Heart right ventricle (tissue), 16 donors: ENCODE measurements around the gene PHLDA3. TPM values are rescaled to one million over a fixed set of nuclear protein-coding genes. Genes with fewer than 3 reads are reported as not detected.

Source experiments
- ATAC-seq, 8 donors: fragments of 200-7000 bp; cut with Tn5 transposase; one replicate each; pipeline ENCODE4 v1.9.1; 2020; ENCODE audit warnings: mild to moderate bottlenecking in 8 of 8, moderate library complexity in 8 of 8, moderate number of reproducible peaks in 1 of 8
- DNase-seq, 2 donors: peaks; one replicate each; pipeline ENCODE4 v3.0.0-alpha.2; 2020
- H3K27ac ChIP-seq, 10 donors: fragments of 200-600 bp; sonication (generic) in 2 of 10; one replicate each; pipeline versions ENCODE4 v1.5.0 to v1.8.0; 2020 to 2022; ENCODE audit warnings: mild to moderate bottlenecking in 3 of 10
- H3K27me3 ChIP-seq, 7 donors: fragments of 200-600 bp; one replicate each; pipeline ENCODE4 v1.8.0; 2021 to 2022; ENCODE audit warnings: mild to moderate bottlenecking in 2 of 7
- H3K36me3 ChIP-seq, 9 donors: fragments of 200-600 bp; sonication (generic) in 1 of 9; one replicate each; pipeline versions ENCODE4 v1.5.0 to v1.8.0; 2020 to 2022; ENCODE audit warnings: mild to moderate bottlenecking in 2 of 9
- H3K4me1 ChIP-seq, 9 donors: fragments of 200-600 bp; sonication (generic) in 1 of 9; one replicate each; pipeline versions ENCODE4 v1.5.0 to v1.8.0; 2020 to 2022; ENCODE audit warnings: mild to moderate bottlenecking in 4 of 9
- H3K4me3 ChIP-seq, 10 donors: fragments of 200-600 bp; sonication (generic) in 2 of 10; one replicate each; pipeline versions ENCODE4 v1.5.0 to v1.8.0; 2020 to 2022; ENCODE audit warnings: mild to moderate bottlenecking in 7 of 10, moderate library complexity in 2 of 10
- H3K9me3 ChIP-seq, 11 donors: fragments of 200-600 bp in 10 of 11; sonication (generic) in 2 of 11; one replicate each; pipeline versions ENCODE4 v1.5.0 to v1.8.0; 2013 to 2022; ENCODE audit warnings: mild to moderate bottlenecking in 2 of 11, control low read depth in 1 of 11, moderate library complexity in 1 of 11
- WGBS, 2 donors: extraction: QIAGEN DNeasy Blood & Tissue Kit; methylation state at CpG; one replicate each; pipeline ENCODE4 v1.1.7; 2013; ENCODE audit warnings: inconsistent platforms in 1 of 2; 5-methylcytosine and 5-hydroxymethylcytosine counted together
- intact Hi-C, 10 donors: fragments of 100-400 bp; cut with DNase I; formaldehyde crosslinking; loops; one replicate each; pipeline versions ENCODE4 v1.11.1 to v1.14.2; 2022
- polyA plus RNA-seq, 2 donors: library from polyadenylated mRNA; stranded (reverse); fragments of 200-250 nt; gene quantifications; one replicate each; pipeline ENCODE4 v1.2.3, GENCODE V29; 2013
- total RNA-seq, 10 donors: library from RNA; stranded (reverse); fragmentation: NEBNext Ultra II Directional in 3 of 10; extraction: Animal tissue kit (Norgen Biotek cat#: 25700) in 3 of 10; gene quantifications; one replicate each; pipeline versions ENCODE4 v1.2.1 to v1.2.4, GENCODE V29; 2021 to 2023
- TF ChIP-seq, protein P1 (sequence below), 9 donors: fragments of 200-600 bp; sonication (generic) in 2 of 9; IDR thresholded peaks; one replicate each; pipeline versions ENCODE4 v1.5.0 to v1.8.0; 2021 to 2022; ENCODE audit warnings: antibody characterized with exemption in 9 of 9, mild to moderate bottlenecking in 5 of 9, moderate library complexity in 1 of 9
- donor health status: Arrhythmogenic right ventricular cardiomyopathy.
- donor health status: ischemic (EF 13 %, LVEDD 7.1; RV severe dilation, severe dysfunction).
- donor health status: healthy with polysubstance abuse.
- donor health status: DM: no; HTN: yes; CAD: no.
- donor health status: DM: no; HTN: no; CAD: no.
- donor health status: ischemic (EF 25% LVEDD 6.9; RV normal size, moderate dysfunction).
- donor health status: ischemic (EF 25% LVEDD 5.7; RV mildly dilated, moderate dysfunction).
- donor health status: healthy.
- donor health status: DM: yes; HTN: yes; CAD: no.
- donor health status: Ischemic cardiomyopathy.
- donor health status: ischemic (EF 35%, LVEDD 5.7; RV mildly dilated, moderate dysfunction).
- donor health status: nonischemic (EF 11% LVEDD 7.7; RV severe dilation, severe dysfunction).
- donor health status: DM: yes; HTN: yes; CAD: no.
- donor health status: PGD.
- donor health status: ischemic (EF 29% LVEDD 5.4; RV normal size, mild dysfunction).
- donor health status: nonischemic (EF 23%, LVEDD 6.1; RV moderate dilation, normal function).

PHLDA3 gene
- total and polyA plus RNA-seq, 12 donors, result 14.4 to 40.0 (median 23.6) TPM

DNA sequence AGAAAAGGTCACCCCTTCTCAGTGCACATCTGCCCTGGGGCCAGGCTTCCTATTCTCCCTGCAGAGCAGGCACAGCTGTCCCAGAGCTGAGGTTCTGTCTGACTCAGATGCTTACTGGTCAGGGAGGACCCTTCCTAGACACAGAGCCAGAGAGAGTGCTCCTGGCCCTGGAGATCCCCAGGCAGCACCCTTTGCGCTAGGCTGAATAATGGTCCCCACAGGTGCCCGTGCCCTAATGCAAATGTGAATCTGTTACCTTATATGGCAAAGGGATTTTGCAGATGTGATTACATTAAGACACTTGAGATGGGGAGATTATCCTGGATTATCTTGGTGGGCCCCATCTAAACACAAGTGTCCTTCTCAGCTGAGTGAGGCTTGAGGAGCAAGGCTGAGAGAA, 44.8 kb downstream of the PHLDA3 start:
- DNase-seq (no peak), ATAC-seq (no peak)
- WGBS, 2 donors, result 95 to 97% methylated on average over 2 of the region's 2 CpGs
- Histone ChIP-seq H3K27me3 (no peaks in the 10 kb centered on the region), H3K9me3 (peaks cover 0 to 5% (median 0%) of the 10 kb centered on the region in 11 donors), H3K27ac (no peak overlapping the region), H3K36me3 (no peaks in the 10 kb centered on the region), H3K4me3 (no peak overlapping the region), H3K4me1 (peaks cover 0 to 40% (median 5%) of the 10 kb centered on the region in 9 donors)
- TF ChIP-seq, protein P1, sequence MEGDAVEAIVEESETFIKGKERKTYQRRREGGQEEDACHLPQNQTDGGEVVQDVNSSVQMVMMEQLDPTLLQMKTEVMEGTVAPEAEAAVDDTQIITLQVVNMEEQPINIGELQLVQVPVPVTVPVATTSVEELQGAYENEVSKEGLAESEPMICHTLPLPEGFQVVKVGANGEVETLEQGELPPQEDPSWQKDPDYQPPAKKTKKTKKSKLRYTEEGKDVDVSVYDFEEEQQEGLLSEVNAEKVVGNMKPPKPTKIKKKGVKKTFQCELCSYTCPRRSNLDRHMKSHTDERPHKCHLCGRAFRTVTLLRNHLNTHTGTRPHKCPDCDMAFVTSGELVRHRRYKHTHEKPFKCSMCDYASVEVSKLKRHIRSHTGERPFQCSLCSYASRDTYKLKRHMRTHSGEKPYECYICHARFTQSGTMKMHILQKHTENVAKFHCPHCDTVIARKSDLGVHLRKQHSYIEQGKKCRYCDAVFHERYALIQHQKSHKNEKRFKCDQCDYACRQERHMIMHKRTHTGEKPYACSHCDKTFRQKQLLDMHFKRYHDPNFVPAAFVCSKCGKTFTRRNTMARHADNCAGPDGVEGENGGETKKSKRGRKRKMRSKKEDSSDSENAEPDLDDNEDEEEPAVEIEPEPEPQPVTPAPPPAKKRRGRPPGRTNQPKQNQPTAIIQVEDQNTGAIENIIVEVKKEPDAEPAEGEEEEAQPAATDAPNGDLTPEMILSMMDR (IDR thresholded peaks at IDR 0.05), result no peak
- intact Hi-C loops, result no loop called here

DNA sequence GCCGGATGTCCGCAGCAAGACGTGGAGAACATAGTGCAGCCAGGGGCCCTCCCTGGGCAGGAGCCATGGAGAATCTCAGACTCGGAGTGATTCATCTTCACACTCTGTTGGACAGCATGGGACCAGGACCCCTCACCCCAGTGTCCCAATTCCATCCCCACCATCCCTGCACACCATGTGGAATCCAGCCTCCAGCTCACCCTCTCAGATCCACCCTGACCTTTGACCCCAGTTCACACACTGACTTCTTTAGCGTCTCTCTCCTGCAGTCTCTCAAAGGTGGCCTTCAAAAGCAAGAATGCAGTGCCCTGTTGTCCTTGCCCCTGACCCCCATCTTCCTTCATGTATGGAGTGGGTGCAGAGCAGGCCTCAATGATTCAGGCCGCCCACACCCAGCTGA, 45.3 kb downstream of the PHLDA3 start:
- H3K4me3 ChIP-seq, result no peak overlapping the region
- WGBS, 2 donors, result 90 to 95% methylated on average over 6 of the region's 6 CpGs
- no peaks in the 10 kb centered on the region for H3K36me3 ChIP-seq
- H3K4me1 ChIP-seq, result peaks cover 0 to 41% (median 5%) of the 10 kb centered on the region in 9 donors
- DNase-seq, result no peak
- TF ChIP-seq, protein P1 (IDR thresholded peaks at IDR 0.05), result no peak
- H3K27me3 ChIP-seq, result no peaks in the 10 kb centered on the region
- peaks cover 0 to 5% (median 0%) of the 10 kb centered on the region in 11 donors for H3K9me3 ChIP-seq
- no peak overlapping the region for H3K27ac ChIP-seq
- intact Hi-C loops, result no loop called here
- ATAC-seq, result no peak

DNA sequence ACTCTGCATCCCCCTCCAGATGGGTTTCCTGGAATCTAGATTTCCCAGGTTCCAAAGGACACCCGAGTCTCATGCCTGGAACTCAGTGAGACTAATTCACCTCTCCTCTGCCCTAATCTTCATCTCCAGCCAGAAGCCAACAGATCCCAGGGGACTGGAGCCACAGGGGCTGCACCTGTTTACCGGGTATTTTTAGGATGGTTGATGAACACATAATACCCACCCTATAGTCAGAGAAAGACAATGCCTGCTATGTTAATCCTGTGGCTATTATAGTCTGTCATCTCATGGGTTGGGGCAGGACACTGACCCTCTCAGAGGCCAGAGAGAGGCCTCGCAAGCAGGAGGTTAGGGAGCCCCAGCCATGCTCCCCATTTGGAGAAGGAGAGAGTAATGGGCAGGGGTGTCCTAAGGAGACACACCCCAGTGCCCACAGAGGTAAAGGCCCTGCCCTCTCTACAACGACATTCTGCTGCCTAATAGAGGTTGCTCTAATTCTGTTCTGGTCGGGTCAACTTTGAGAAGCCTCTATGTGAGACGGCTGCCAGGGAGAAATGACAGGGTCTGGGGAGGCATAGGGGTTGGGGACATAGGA, 46.5 kb downstream of the PHLDA3 start:
- ATAC-seq, result no peak
- H3K4me1 ChIP-seq, result peaks cover 0 to 41% (median 5%) of the 10 kb centered on the region in 9 donors
- DNase-seq, result no peak
- no peaks in the 10 kb centered on the region for H3K36me3 ChIP-seq
- no peaks in the 10 kb centered on the region for H3K27me3 ChIP-seq
- H3K9me3 ChIP-seq, result peaks cover 0 to 5% (median 0%) of the 10 kb centered on the region in 11 donors
- WGBS, 2 donors, result 59 to 74% methylated on average over 6 of the region's 6 CpGs
- TF ChIP-seq, protein P1 (IDR thresholded peaks at IDR 0.05), result no peak
- intact Hi-C loops, result no loop called here
- no peak overlapping the region for H3K4me3 ChIP-seq
- H3K27ac ChIP-seq, result no peak overlapping the region

DNA sequence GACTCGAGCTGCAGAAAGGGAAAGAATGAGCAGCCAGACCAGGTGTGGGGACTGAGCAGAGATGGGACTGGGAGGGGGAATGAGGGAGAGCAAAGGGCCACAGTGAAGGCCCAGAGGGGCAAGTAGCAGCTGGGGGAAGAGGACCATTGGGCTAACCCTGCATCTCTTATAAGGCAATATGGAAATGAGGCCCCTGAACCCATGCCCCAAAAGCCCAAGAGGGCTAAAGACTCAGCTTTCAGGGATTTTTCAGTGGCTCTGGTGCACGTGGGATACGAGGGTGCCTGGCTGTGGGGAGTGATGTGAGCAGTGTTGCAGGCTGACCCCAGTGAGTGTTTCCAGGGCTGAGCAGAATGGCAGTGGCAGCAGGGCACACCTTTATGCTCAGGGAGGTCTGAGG, 47.0 kb downstream of the PHLDA3 start:
- TF ChIP-seq, protein P1 (IDR thresholded peaks at IDR 0.05), result no peak

More for the DNA sequence above, 47.0 kb downstream of the PHLDA3 start:
- ATAC-seq, result no peak
- WGBS, 2 donors, result 61 to 67% methylated on average over 3 of the region's 3 CpGs
- no peak for DNase-seq
- Histone ChIP-seq H3K4me3 (no peak overlapping the region), H3K4me1 (peaks cover 0 to 39% (median 5%) of the 10 kb centered on the region in 9 donors), H3K27me3 (no peaks in the 10 kb centered on the region), H3K36me3 (no peaks in the 10 kb centered on the region), H3K9me3 (peaks cover 0 to 5% (median 0%) of the 10 kb centered on the region in 11 donors), H3K27ac (no peak overlapping the region)
- intact Hi-C loops, result no loop called here
